Measurements from ENCODE around the gene SLC35F2. TPM values are rescaled to one million over a fixed set of nuclear protein-coding genes. Genes with fewer than 3 reads are reported as not detected.

Gene SLC35F2
- total RNA-seq: 51.8 and 69.4 TPM in 2 replicates

GRCh38 chr11:107858217-107859070, at the start of gene SLC35F2:
TSS of gene SLC35F2 (minus strand) at chr11:107858787. CDS start at chr11:107858767, 20 bp downstream.

Other genes with a start within 250 kb of the SLC35F2 start
- gene SLN, start 146.7 kb downstream of the SLC35F2 start, total RNA-seq: not detected in 2 replicates
- gene RAB39A, start 69.7 kb upstream of the SLC35F2 start, total RNA-seq: 0.11 and 0.39 TPM in 2 replicates
- 36.9 and 41.2 TPM in 2 replicates for gene CUL5, start 150.1 kb upstream of the SLC35F2 start, total RNA-seq

Measured in placental epithelial cell (primary cell).